HepG2 (cell line): ENCODE measurements around the gene CTIF. TPM values are rescaled to one million over a fixed set of nuclear protein-coding genes. Genes with fewer than 3 reads are reported as not detected.

Experiments
- ATAC-seq: fragments of 200-7000 bp; cut with Tn5 transposase; 3 replicates; pipeline ENCODE4 v1.9.1; 2020; ENCODE audit warnings: mild to moderate bottlenecking, moderate library complexity
- BruUV-seq: library from RNA; stranded (reverse); fragments of 400-500 nt; replicated peaks from 2 replicates; lab custom pipeline; 2021; lab: Mats Ljungman, UMichigan
- CTCF ChIA-PET: fragments of 300-600 bp; formaldehyde crosslinking; extraction: SDS; loops from one replicate; lab custom pipeline; 2021; ENCODE audit warnings: low total read pairs, inconsistent platforms, low intra/inter-chr PET ratio; lab: Yijun Ruan, JAX
- POLR2A ChIA-PET: fragments of 350-600 bp; sonication (Branson Sonifier 250); formaldehyde crosslinking; loops from one replicate; lab custom pipeline; 2020; ENCODE audit warnings: antibody characterized with exemption, inconsistent platforms; lab: Yijun Ruan, JAX
- DNase-seq: peaks from one replicate; pipeline ENCODE4 v3.0.0-alpha.2; 2015; ENCODE audit warnings: low spot score
- FAIRE-seq: peaks from 3 replicates; lab custom pipeline; 2011; peaks lifted over from hg19 to GRCh38; lab: Jason Lieb, UNC
- H2AFZ ChIP-seq: one replicate; pipeline ENCODE4 v1.6.1; 2011; ENCODE audit warnings: low read length, inconsistent platforms
- H3K27ac ChIP-seq: fragments of 300-600 bp; 3 replicates; pipeline ENCODE4 v1.8.0; 2011; ENCODE audit warnings: mixed run types, mild to moderate bottlenecking, mixed read lengths, low read length, inconsistent platforms; ENCODE audit not compliant: insufficient read depth; ENCODE audit errors: extremely low read length
- H3K27me3 ChIP-seq, 2 experiments: fragments of 200-600 bp in 1 of 2; 2 replicates in 1 of 2; 3 replicates in 1 of 2; pipeline versions ENCODE4 v1.6.0 to v1.8.0; 2011; ENCODE audit warnings: low read length in 2 of 2, mild to moderate bottlenecking in 2 of 2, moderate library complexity in 2 of 2, inconsistent platforms in 1 of 2; ENCODE audit not compliant: insufficient read depth in 2 of 2, control insufficient read depth in 1 of 2
- H3K36me3 ChIP-seq, 2 experiments: fragments of 200-600 bp in 1 of 2; replicated peaks in 1 of 2; 2 replicates in 1 of 2; 3 replicates in 1 of 2; pipeline versions ENCODE4 v1.5.1 to v1.8.0; 2011; ENCODE audit warnings: low read length in 2 of 2, inconsistent platforms in 1 of 2; ENCODE audit not compliant: insufficient read depth in 2 of 2, control insufficient read depth in 1 of 2
- H3K4me1 ChIP-seq: 2 replicates; pipeline ENCODE4 v1.5.1; 2012; ENCODE audit warnings: low read length, inconsistent platforms; ENCODE audit not compliant: insufficient read depth
- H3K4me2 ChIP-seq: 2 replicates; pipeline ENCODE4 v1.6.0; 2011; ENCODE audit warnings: low read depth, low read length, inconsistent platforms
- H3K4me3 ChIP-seq, 3 experiments: fragments of 200-600 bp in 1 of 3; sonication (generic), shearing (Covaris generic) in 1 of 3; replicated peaks in 1 of 3; 2 replicates each; pipeline ENCODE4 v1.5.1; 2011 to 2016; ENCODE audit warnings: low read length in 3 of 3, inconsistent platforms in 2 of 3, low read depth in 2 of 3, mild to moderate bottlenecking in 2 of 3, control low read depth in 1 of 3, mixed read lengths in 1 of 3; ENCODE audit not compliant: insufficient read depth in 1 of 3
- H3K79me2 ChIP-seq: one replicate; pipeline ENCODE4 v1.6.1; 2011; ENCODE audit warnings: low read length, inconsistent platforms; ENCODE audit not compliant: insufficient read depth
- H3K9ac ChIP-seq: 2 replicates; pipeline ENCODE4 v1.6.0; 2011; ENCODE audit warnings: mild to moderate bottlenecking, low read depth, low read length, inconsistent platforms; ENCODE audit not compliant: insufficient read depth
- H3K9me3 ChIP-seq: 2 replicates; pipeline ENCODE4 v1.5.1; 2012; ENCODE audit warnings: mild to moderate bottlenecking, low read length
- H4K20me1 ChIP-seq: 2 replicates; pipeline ENCODE4 v1.6.0; 2011; ENCODE audit warnings: inconsistent platforms, mild to moderate bottlenecking, low read length, moderate library complexity; ENCODE audit not compliant: insufficient read depth
- ELF4 ChIP-seq: sonication (generic); formaldehyde crosslinking; IDR thresholded peaks from 2 replicates; pipeline ENCODE4 v1.5.0; 2020; ENCODE audit warnings: missing genetic modification reagents, mild to moderate bottlenecking, moderate library complexity, borderline replicate concordance
- FOXK2 ChIP-seq: fragments of 450-650 bp; IDR thresholded peaks from 2 replicates; pipeline ENCODE4 v1.6.1; 2016
- HOXD1 ChIP-seq: sonication (generic); formaldehyde crosslinking; IDR thresholded peaks from 2 replicates; pipeline ENCODE4 v1.5.0; 2020; ENCODE audit warnings: missing genetic modification reagents
- RAD51 ChIP-seq: fragments of 450-650 bp; IDR thresholded peaks from 2 replicates; pipeline ENCODE4 v1.6.1; 2016; ENCODE audit warnings: borderline replicate concordance
- RXRB ChIP-seq: IDR thresholded peaks from 2 replicates; pipeline ENCODE4 v1.6.1; 2016; ENCODE audit warnings: borderline replicate concordance, missing genetic modification reagents, missing compliant biosample characterization
- SMAD9 ChIP-seq: sonication (generic); formaldehyde crosslinking; IDR thresholded peaks from 2 replicates; pipeline ENCODE4 v1.5.1; 2020; ENCODE audit warnings: mild to moderate bottlenecking, missing genetic modification reagents
- ZFP90 ChIP-seq: sonication (generic); formaldehyde crosslinking; IDR thresholded peaks from 2 replicates; pipeline ENCODE4 v1.8.0; 2022; ENCODE audit warnings: missing genetic modification reagents, mild to moderate bottlenecking, inconsistent platforms, borderline replicate concordance
- ZNF234 ChIP-seq: sonication (generic); formaldehyde crosslinking; conservative IDR thresholded peaks from 2 replicates; pipeline ENCODE4 v1.5.1; 2020; ENCODE audit warnings: mild to moderate bottlenecking, missing genetic modification reagents
- ZNF484 ChIP-seq: sonication (generic); formaldehyde crosslinking; IDR thresholded peaks from 2 replicates; pipeline ENCODE4 v1.5.1; 2020; ENCODE audit warnings: mild to moderate bottlenecking, low read depth, missing genetic modification reagents, borderline replicate concordance
- ZNF660 ChIP-seq: sonication (generic); formaldehyde crosslinking; IDR thresholded peaks from 2 replicates; pipeline ENCODE4 v1.5.1; 2020; ENCODE audit warnings: mild to moderate bottlenecking, low read depth, missing genetic modification reagents, borderline replicate concordance
- WGBS: methylation state at CpG from one replicate; pipeline ENCODE4 v1.1.6; 2017; ENCODE audit warnings: low lambda C conversion rate; 5-methylcytosine and 5-hydroxymethylcytosine counted together
- in situ Hi-C: cut with HindIII; loops from 2 replicates; pipeline ENCODE4 v1.10.0; 2017; ENCODE audit warnings: low pct_unique_long_range_greater_than_20kb; ENCODE audit not compliant: extremely low pct_ligation_motif_present
- intact Hi-C: fragments of 100-400 bp; cut with micrococcal nuclease; formaldehyde crosslinking; loops from one replicate; pipeline ENCODE4 v1.10.0; 2022; ENCODE audit not compliant: unreplicated experiment
- polyA plus RNA-seq, 8 experiments: library from polyadenylated mRNA; depleted of rRNA in 3 of 8; stranded (reverse) in 7 of 8; unstranded in 1 of 8; fragments of >200 nt; fragmentation: Illumina TruSeq in 4 of 8; extraction: Trizol in 4 of 8; gene quantifications; 2 replicates each; pipeline versions ENCODE4 v1.2.1 to v1.2.3, GENCODE V29; 2011 to 2016; ENCODE audit warnings: low read depth in 4 of 8, missing spikeins in 1 of 8, mixed read lengths in 1 of 8; ENCODE audit not compliant: insufficient read depth in 1 of 8
- total RNA-seq, 5 experiments: library from RNA; depleted of rRNA; stranded (reverse); fragments of >200 nt; fragmentation: Illumina TruSeq; extraction: Trizol; gene quantifications; 2 replicates each; pipeline ENCODE4 v1.2.3, GENCODE V29; 2016; ENCODE audit warnings: low read depth in 1 of 5
- TF ChIP-seq, protein P1 (sequence below): sonication (generic); formaldehyde crosslinking; IDR thresholded peaks from 2 replicates; pipeline ENCODE4 v1.8.1; 2023; ENCODE audit warnings: missing genetic modification reagents, mild to moderate bottlenecking, borderline replicate concordance
- TF ChIP-seq, protein P2 (sequence below): sonication (generic); formaldehyde crosslinking; IDR thresholded peaks from 2 replicates; pipeline ENCODE4 v1.4.0; 2020; ENCODE audit warnings: mild to moderate bottlenecking, missing genetic modification reagents
- TF ChIP-seq, protein P3 (sequence below): sonication (generic); formaldehyde crosslinking; IDR thresholded peaks from 2 replicates; pipeline ENCODE4 v1.5.0; 2020; ENCODE audit warnings: mild to moderate bottlenecking, missing genetic modification reagents
- TF ChIP-seq, protein P4 (sequence below): sonication (generic); formaldehyde crosslinking; IDR thresholded peaks from 2 replicates; pipeline ENCODE4 v1.4.0; 2020; ENCODE audit warnings: mild to moderate bottlenecking, missing genetic modification reagents

CTIF gene
- total and polyA plus RNA-seq, 2 of the 13 experiments (the other 11 are each of a cell fraction or from before 2014, with no cell fraction given), result 18.2 to 28.0 TPM

DNA sequence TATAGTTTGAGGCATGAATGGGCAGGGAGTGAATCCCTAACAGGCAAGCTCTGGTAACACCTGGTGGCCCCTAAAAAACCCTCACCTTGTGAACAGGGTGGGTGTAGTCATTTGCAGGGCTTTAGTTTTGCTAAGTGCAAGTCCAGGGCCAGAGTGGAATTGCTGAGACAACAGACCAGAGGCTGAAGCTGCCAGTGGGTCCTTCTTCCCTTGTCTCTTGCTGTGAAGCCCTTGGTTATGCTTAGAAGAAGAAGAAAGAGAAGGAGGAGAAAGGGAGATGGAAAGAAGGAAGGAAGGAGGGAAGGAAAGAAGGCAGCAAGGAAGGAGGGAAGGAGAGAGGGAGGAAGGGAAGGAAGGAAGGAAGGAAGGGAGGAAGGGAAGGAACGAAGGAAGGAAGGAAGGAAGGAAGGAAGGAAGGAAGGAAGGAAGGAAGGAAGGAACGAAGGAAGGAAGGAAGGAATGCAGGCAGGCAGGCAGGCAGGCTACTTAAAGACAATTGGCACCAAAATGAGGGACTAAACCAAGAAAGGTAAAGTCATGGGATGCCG is 366.1 kb downstream of the CTIF start:
- Histone ChIP-seq H3K36me3 (no peaks in the 10 kb centered on the region), H3K4me2 (no peak overlapping the region), H3K4me1 (peaks cover 43% of the 10 kb centered on the region), H3K9me3 (no peaks in the 10 kb centered on the region), H3K4me3 (no peak overlapping the region), H3K27ac (no peak overlapping the region), H4K20me1 (no peaks in the 10 kb centered on the region), H3K27me3 (no peaks in the 10 kb centered on the region), H3K9ac (no peak overlapping the region), H2AFZ (no peak overlapping the region), H3K79me2 (peaks cover 4% of the 10 kb centered on the region)
- ChIA-PET CTCF (no interaction called here), POLR2A (interaction anchor here (0.8 kb wide), 1 partner anchor 47 kb away, joined by 3 read pairs; no protein-coding TSS in a partner anchor)
- 90% methylated on average over 3 of the region's 3 CpGs for WGBS
- no TSS peak for BruUV-seq
- no peak for DNase-seq
- intact Hi-C loops (no loop called here), in situ Hi-C loops (loop anchor here (5.0 kb wide), 1 partner anchor 228 kb away; no protein-coding TSS in a partner anchor)
- no peak for ATAC-seq
- FAIRE-seq, result no peak
- TF ChIP-seq ELF4 (CRISPR knock-in tag) (no peak), ZNF484 (no peak), HOXD1 (CRISPR knock-in tag) (no peak), SMAD9 (CRISPR knock-in tag) (no peak), RAD51 (no peak), RXRB (no peak), FOXK2 (no peak)
- TF ChIP-seq, protein P1, sequence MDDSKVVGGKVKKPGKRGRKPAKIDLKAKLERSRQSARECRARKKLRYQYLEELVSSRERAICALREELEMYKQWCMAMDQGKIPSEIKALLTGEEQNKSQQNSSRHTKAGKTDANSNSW, result no peak
- TF ChIP-seq, protein P2, sequence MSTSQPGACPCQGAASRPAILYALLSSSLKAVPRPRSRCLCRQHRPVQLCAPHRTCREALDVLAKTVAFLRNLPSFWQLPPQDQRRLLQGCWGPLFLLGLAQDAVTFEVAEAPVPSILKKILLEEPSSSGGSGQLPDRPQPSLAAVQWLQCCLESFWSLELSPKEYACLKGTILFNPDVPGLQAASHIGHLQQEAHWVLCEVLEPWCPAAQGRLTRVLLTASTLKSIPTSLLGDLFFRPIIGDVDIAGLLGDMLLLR, result no peak

DNA sequence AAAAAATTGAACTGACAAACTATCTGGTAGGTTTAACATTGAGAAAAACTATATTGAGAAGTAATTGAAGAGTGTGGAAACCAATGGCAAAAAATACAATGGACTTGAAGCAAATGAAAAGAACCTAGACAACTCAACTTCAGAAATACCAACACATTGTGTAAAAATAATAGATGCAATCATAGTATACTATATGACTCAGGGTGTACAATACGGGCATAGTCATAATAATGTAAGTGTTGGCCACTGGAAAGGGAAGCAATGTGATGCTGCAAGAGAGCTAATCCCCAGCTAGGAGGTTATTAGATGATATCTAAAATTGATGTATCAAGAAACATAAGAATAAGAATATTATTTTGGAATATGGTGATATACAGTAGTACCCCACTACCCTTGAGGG is 366.7 kb downstream of the CTIF start:
- Histone ChIP-seq H3K27ac (no peak overlapping the region), H3K27me3 (no peaks in the 10 kb centered on the region), H4K20me1 (no peaks in the 10 kb centered on the region), H2AFZ (no peak overlapping the region), H3K4me2 (no peak overlapping the region), H3K4me1 (peaks cover 43% of the 10 kb centered on the region), H3K9ac (no peak overlapping the region), H3K79me2 (peaks cover 4% of the 10 kb centered on the region), H3K9me3 (no peaks in the 10 kb centered on the region), H3K36me3 (no peaks in the 10 kb centered on the region), H3K4me3 (no peak overlapping the region)
- intact Hi-C loops (no loop called here), in situ Hi-C loops (no loop called here)
- FAIRE-seq, result no peak
- ChIA-PET POLR2A (no interaction called here), CTCF (no interaction called here)
- no peak for ATAC-seq
- WGBS, result 98% methylated on average over 1 of the region's 1 CpG
- BruUV-seq, result no TSS peak
- no peak for DNase-seq
- TF ChIP-seq, protein P3, sequence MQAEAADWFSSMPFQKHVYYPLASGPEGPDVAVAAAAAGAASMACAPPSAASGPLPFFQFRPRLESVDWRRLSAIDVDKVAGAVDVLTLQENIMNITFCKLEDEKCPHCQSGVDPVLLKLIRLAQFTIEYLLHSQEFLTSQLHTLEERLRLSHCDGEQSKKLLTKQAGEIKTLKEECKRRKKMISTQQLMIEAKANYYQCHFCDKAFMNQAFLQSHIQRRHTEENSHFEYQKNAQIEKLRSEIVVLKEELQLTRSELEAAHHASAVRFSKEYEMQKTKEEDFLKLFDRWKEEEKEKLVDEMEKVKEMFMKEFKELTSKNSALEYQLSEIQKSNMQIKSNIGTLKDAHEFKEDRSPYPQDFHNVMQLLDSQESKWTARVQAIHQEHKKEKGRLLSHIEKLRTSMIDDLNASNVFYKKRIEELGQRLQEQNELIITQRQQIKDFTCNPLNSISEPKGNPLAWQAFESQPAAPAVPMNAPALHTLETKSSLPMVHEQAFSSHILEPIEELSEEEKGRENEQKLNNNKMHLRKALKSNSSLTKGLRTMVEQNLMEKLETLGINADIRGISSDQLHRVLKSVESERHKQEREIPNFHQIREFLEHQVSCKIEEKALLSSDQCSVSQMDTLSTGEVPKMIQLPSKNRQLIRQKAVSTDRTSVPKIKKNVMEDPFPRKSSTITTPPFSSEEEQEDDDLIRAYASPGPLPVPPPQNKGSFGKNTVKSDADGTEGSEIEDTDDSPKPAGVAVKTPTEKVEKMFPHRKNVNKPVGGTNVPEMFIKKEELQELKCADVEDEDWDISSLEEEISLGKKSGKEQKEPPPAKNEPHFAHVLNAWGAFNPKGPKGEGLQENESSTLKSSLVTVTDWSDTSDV (CRISPR knock-in tag), result no peak
- TF ChIP-seq ZNF660 (CRISPR knock-in tag) (no peak), ZFP90 (no peak), ZNF234 (CRISPR knock-in tag) (no peak)
- TF ChIP-seq, protein P4, sequence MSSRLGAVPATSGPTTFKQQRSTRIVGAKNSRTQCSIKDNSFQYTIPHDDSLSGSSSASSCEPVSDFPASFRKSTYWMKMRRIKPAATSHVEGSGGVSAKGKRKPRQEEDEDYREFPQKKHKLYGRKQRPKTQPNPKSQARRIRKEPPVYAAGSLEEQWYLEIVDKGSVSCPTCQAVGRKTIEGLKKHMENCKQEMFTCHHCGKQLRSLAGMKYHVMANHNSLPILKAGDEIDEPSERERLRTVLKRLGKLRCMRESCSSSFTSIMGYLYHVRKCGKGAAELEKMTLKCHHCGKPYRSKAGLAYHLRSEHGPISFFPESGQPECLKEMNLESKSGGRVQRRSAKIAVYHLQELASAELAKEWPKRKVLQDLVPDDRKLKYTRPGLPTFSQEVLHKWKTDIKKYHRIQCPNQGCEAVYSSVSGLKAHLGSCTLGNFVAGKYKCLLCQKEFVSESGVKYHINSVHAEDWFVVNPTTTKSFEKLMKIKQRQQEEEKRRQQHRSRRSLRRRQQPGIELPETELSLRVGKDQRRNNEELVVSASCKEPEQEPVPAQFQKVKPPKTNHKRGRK, result no peak
